C4-2B (cell line): Measurements from ENCODE around the gene MBD3L4.

Experiments used
- CTCF ChIP-seq: fragments of 450-650 bp; conservative IDR thresholded peaks from 2 replicates; pipeline ENCODE4 v1.5.1; 2017; ENCODE audit warnings: mild to moderate bottlenecking
- ZFX ChIP-seq: fragments of 450-650 bp; IDR thresholded peaks from 2 replicates; pipeline ENCODE4 v1.6.1; 2017

GRCh38 chr19:6996810-6997209 lies 43.2 kb downstream of the MBD3L4 start:
- TF ChIP-seq CTCF, result no peak
- no peak for TF ChIP-seq ZFX
